ENCODE measurements around the gene DYRK2.

DYRK2 gene

GRCh38 chr12:67648521-67649260 lies at the start of gene DYRK2:
TSS of gene DYRK2 (plus strand) at chr12:67648745. CDS start at chr12:67649134, 389 bp downstream.
- DNase-seq (ENCODE audit: low spot score): peak; percentile 64

- DNase-seq (ENCODE audit: low spot score): no peak
These were observed 48.9 kb upstream of the DYRK2 start for GRCh38 chr12:67599691-67600090.

- DNase-seq (ENCODE audit: low spot score): no peak
These were observed 47.4 kb upstream of the DYRK2 start for GRCh38 chr12:67601126-67601525.

GRCh38 chr12:67609226-67609870 lies 39.2 kb upstream of the DYRK2 start:
- DNase-seq (ENCODE audit: low spot score): no peak

- no peak for DNase-seq (ENCODE audit: low spot score)
These were observed 35.5 kb upstream of the DYRK2 start for GRCh38 chr12:67613040-67613439.

- no peak for DNase-seq (ENCODE audit: low spot score)
These were observed 30.9 kb upstream of the DYRK2 start for GRCh38 chr12:67617629-67618028.

- DNase-seq (ENCODE audit: low spot score): no peak
These were observed 30.2 kb upstream of the DYRK2 start for GRCh38 chr12:67618303-67618702.

- DNase-seq (ENCODE audit: low spot score): no peak
These were observed 27.4 kb upstream of the DYRK2 start for GRCh38 chr12:67621112-67621511.

GRCh38 chr12:67621926-67622325 lies 26.6 kb upstream of the DYRK2 start:
- no peak for DNase-seq (ENCODE audit: low spot score)

GRCh38 chr12:67623259-67623658 lies 25.3 kb upstream of the DYRK2 start:
- DNase-seq (ENCODE audit: low spot score): no peak

- DNase-seq (ENCODE audit: low spot score): no peak
These were observed 24.2 kb upstream of the DYRK2 start for GRCh38 chr12:67624355-67624754.

GRCh38 chr12:67625004-67625403 lies 23.5 kb upstream of the DYRK2 start:
- no peak for DNase-seq (ENCODE audit: low spot score)

- no peak for DNase-seq (ENCODE audit: low spot score)
These were observed 22.4 kb upstream of the DYRK2 start for GRCh38 chr12:67626156-67626555.

GRCh38 chr12:67630373-67631088 lies 18.0 kb upstream of the DYRK2 start:
- no peak for DNase-seq (ENCODE audit: low spot score)

- no peak for DNase-seq (ENCODE audit: low spot score)
These were observed 16.5 kb upstream of the DYRK2 start for GRCh38 chr12:67632005-67632404.

GRCh38 chr12:67633024-67633610 lies 15.4 kb upstream of the DYRK2 start:
- no peak for DNase-seq (ENCODE audit: low spot score)

- peak; percentile 65 for DNase-seq (ENCODE audit: low spot score)
These were observed 14.8 kb upstream of the DYRK2 start for GRCh38 chr12:67633708-67634107.

GRCh38 chr12:67634303-67634761 lies 14.2 kb upstream of the DYRK2 start:
- peak; percentile 59 for DNase-seq (ENCODE audit: low spot score)

GRCh38 chr12:67637718-67638117 lies 10.8 kb upstream of the DYRK2 start:
- DNase-seq (ENCODE audit: low spot score): no peak

- no peak for DNase-seq (ENCODE audit: low spot score)
These were observed 9.9 kb upstream of the DYRK2 start for GRCh38 chr12:67638694-67639093.

GRCh38 chr12:67640863-67641262 lies 7.7 kb upstream of the DYRK2 start:
- no peak for DNase-seq (ENCODE audit: low spot score)

- no peak for DNase-seq (ENCODE audit: low spot score)
These were observed 3.4 kb upstream of the DYRK2 start for GRCh38 chr12:67645126-67645525.

GRCh38 chr12:67645601-67646000 lies 2.9 kb upstream of the DYRK2 start:
- no peak for DNase-seq (ENCODE audit: low spot score)
